Neural progenitor cell (in vitro differentiated cells): ENCODE results near the gene USP46. TPM values are rescaled to one million over a fixed set of nuclear protein-coding genes. Genes with fewer than 3 reads are reported as not detected.

Experiments
- DNase-seq: peaks from one replicate; pipeline ENCODE4 v3.0.0-alpha.2; 2016; ENCODE audit warnings: low spot score
- H2AFZ ChIP-seq: fragments of 200-600 bp; sonication (generic); replicated peaks from 2 replicates; pipeline ENCODE4 v1.6.1; 2016; ENCODE audit warnings: antibody characterized with exemption
- H3F3A ChIP-seq: fragments of 200-600 bp; sonication (generic); 2 replicates; pipeline ENCODE4 v1.6.1; 2016; ENCODE audit warnings: antibody characterized with exemption, low read depth
- H3K27ac ChIP-seq: fragments of 200-600 bp; sonication (generic); 2 replicates; pipeline ENCODE4 v1.5.1; 2016; ENCODE audit warnings: mild to moderate bottlenecking
- H3K27me3 ChIP-seq: fragments of 200-600 bp; sonication (generic); 2 replicates; pipeline ENCODE4 v1.6.1; 2016; ENCODE audit warnings: mild to moderate bottlenecking, moderate library complexity
- H3K36me3 ChIP-seq: fragments of 200-600 bp; sonication (generic); 2 replicates; pipeline ENCODE4 v1.5.1; 2016
- H3K4me1 ChIP-seq: fragments of 200-600 bp; sonication (generic); 2 replicates; pipeline ENCODE4 v1.6.1; 2016; ENCODE audit warnings: mixed run types
- H3K4me2 ChIP-seq: fragments of 200-600 bp; sonication (generic); 2 replicates; pipeline ENCODE4 v1.6.1; 2016
- H3K4me3 ChIP-seq: fragments of 200-600 bp; sonication (generic); 2 replicates; pipeline ENCODE4 v1.5.1; 2016
- H3K79me2 ChIP-seq: fragments of 200-600 bp; sonication (generic); 2 replicates; pipeline ENCODE4 v1.6.1; 2016; ENCODE audit warnings: low read depth
- H3K9ac ChIP-seq: fragments of 200-600 bp; sonication (generic); 2 replicates; pipeline ENCODE4 v1.6.1; 2016
- H3K9me3 ChIP-seq: fragments of 200-600 bp; sonication (generic); 2 replicates; pipeline ENCODE4 v1.5.1; 2016; ENCODE audit warnings: low read depth
- H4K20me1 ChIP-seq: fragments of 200-600 bp; sonication (generic); 2 replicates; pipeline ENCODE4 v1.6.1; 2016; ENCODE audit warnings: low read depth
- H3K27ac Mint-ChIP-seq: 3 replicates; pipeline ENCODE4 v1.8.0; 2021; ENCODE audit warnings: mixed read lengths
- H3K27me3 Mint-ChIP-seq: 2 replicates; pipeline ENCODE4 v1.8.0; 2022; ENCODE audit warnings: low read depth, mild to moderate bottlenecking, inconsistent platforms, moderate library complexity, mixed read lengths; ENCODE audit not compliant: insufficient read depth
- H3K36me3 Mint-ChIP-seq: 3 replicates; pipeline ENCODE4 v1.8.0; 2021; ENCODE audit warnings: mixed read lengths
- H3K4me1 Mint-ChIP-seq: 3 replicates; pipeline ENCODE4 v1.8.0; 2021; ENCODE audit warnings: mixed read lengths
- H3K4me3 Mint-ChIP-seq: 3 replicates; pipeline ENCODE4 v1.8.0; 2021; ENCODE audit warnings: mild to moderate bottlenecking, moderate library complexity, mixed read lengths
- H3K9me3 Mint-ChIP-seq: 3 replicates; pipeline ENCODE4 v1.8.0; 2020; ENCODE audit warnings: mixed read lengths
- EZH2 ChIP-seq: fragments of 200-600 bp; sonication (generic); IDR thresholded peaks from 2 replicates; pipeline ENCODE4 v1.6.1; 2017; ENCODE audit warnings: antibody characterized with exemption, mild to moderate bottlenecking, moderate library complexity
- EZH2phosphoT487 ChIP-seq: fragments of 200-600 bp; sonication (generic); IDR thresholded peaks from 2 replicates; pipeline ENCODE4 v1.6.1; 2017; ENCODE audit warnings: antibody characterized with exemption
- total RNA-seq: library from RNA; depleted of rRNA; stranded (reverse); fragments of >200 nt; gene quantifications from 2 replicates; pipeline ENCODE4 v1.2.3, GENCODE V29; 2015; ENCODE audit warnings: low replicate concordance
- TF ChIP-seq, protein P1 (sequence below): fragments of 200-600 bp; sonication (generic); IDR thresholded peaks from 2 replicates; pipeline ENCODE4 v1.5.1; 2017; ENCODE audit warnings: antibody characterized with exemption, mild to moderate bottlenecking

USP46 gene
- total RNA-seq, 1 donor from 2014 or later: 51.3 TPM

- H3K27ac Mint-ChIP-seq: no peak overlapping the region
Measured at GRCh38 chr4:52655506-52655905, 3.6 kb downstream of the USP46 start.

DNA sequence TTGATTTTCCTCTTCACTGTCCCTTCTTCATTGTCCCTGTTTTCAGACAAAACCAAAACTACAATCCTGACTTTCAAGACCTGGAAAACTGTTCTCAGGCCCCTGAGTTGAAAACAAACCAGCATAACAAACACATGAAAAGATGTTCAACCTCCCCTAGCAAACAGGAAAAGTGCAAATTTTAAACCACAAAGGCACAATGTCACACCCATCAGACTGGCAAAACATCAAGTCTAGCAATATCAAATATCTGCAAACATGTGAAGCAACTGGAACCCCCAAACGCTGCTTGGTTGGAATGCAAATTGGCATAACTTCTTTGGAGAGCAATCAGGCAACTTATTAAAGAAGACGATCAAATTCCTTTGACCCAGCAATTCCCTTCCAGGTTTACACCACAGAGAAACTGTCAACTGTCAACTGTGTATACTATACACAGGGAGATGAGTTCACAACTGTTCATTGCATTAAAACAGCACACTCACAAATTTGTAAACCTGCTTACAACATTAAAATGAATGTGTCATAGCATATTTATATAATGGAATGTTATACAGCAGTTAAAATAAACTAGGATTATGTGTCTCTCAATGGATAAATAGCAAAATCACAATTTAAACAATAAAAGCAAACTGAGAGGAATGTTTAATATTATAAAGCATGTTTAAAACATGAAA lies 7.0 kb downstream of the USP46 start:
- no peak overlapping the region for H3K4me3 Mint-ChIP-seq
- peaks cover 100% of the 10 kb centered on the region for H3K79me2 ChIP-seq
- H3K27me3 ChIP-seq: no peaks in the 10 kb centered on the region
- no peak overlapping the region for H3K27ac Mint-ChIP-seq
- peaks cover 60% of the 10 kb centered on the region for H3K9me3 Mint-ChIP-seq
- no peak overlapping the region for H3K4me2 ChIP-seq
- H3K27ac ChIP-seq: no peak overlapping the region
- DNase-seq: no peak
- peaks cover 13% of the 10 kb centered on the region for H4K20me1 ChIP-seq
- no peaks in the 10 kb centered on the region for H3K27me3 Mint-ChIP-seq
- H3K9ac ChIP-seq: no peak overlapping the region
- no peak overlapping the region for H2AFZ ChIP-seq
- peaks cover 64% of the 10 kb centered on the region for H3K36me3 Mint-ChIP-seq
- H3K4me3 ChIP-seq: no peak overlapping the region
- no peaks in the 10 kb centered on the region for H3K9me3 ChIP-seq
- peaks cover 7% of the 10 kb centered on the region for H3K4me1 Mint-ChIP-seq
- peaks cover 4% of the 10 kb centered on the region for H3K4me1 ChIP-seq
- no peaks in the 10 kb centered on the region for H3F3A ChIP-seq
- TF ChIP-seq EZH2phosphoT487 (no peak), EZH2 (no peak)
- TF ChIP-seq, protein P1, sequence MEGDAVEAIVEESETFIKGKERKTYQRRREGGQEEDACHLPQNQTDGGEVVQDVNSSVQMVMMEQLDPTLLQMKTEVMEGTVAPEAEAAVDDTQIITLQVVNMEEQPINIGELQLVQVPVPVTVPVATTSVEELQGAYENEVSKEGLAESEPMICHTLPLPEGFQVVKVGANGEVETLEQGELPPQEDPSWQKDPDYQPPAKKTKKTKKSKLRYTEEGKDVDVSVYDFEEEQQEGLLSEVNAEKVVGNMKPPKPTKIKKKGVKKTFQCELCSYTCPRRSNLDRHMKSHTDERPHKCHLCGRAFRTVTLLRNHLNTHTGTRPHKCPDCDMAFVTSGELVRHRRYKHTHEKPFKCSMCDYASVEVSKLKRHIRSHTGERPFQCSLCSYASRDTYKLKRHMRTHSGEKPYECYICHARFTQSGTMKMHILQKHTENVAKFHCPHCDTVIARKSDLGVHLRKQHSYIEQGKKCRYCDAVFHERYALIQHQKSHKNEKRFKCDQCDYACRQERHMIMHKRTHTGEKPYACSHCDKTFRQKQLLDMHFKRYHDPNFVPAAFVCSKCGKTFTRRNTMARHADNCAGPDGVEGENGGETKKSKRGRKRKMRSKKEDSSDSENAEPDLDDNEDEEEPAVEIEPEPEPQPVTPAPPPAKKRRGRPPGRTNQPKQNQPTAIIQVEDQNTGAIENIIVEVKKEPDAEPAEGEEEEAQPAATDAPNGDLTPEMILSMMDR: no peak
- H3K36me3 ChIP-seq: no peaks in the 10 kb centered on the region

More at GRCh38 chr4:52655506-52655905, 3.6 kb downstream of the USP46 start:
- Histone ChIP-seq H3K9me3 (no peaks in the 10 kb centered on the region), H3K79me2 (peaks cover 95% of the 10 kb centered on the region), H3K4me2 (no peak overlapping the region), H3K4me3 (no peak overlapping the region), H2AFZ (no peak overlapping the region), H3K9ac (no peak overlapping the region), H3K27me3 (peaks cover 7% of the 10 kb centered on the region), H3K27ac (no peak overlapping the region), H4K20me1 (peaks cover 24% of the 10 kb centered on the region), H3K4me1 (peaks cover 18% of the 10 kb centered on the region), H3K36me3 (no peaks in the 10 kb centered on the region), H3F3A (peaks cover 18% of the 10 kb centered on the region)
- Mint-ChIP-seq H3K4me1 (peaks cover 24% of the 10 kb centered on the region), H3K36me3 (peaks cover 40% of the 10 kb centered on the region), H3K9me3 (peaks cover 36% of the 10 kb centered on the region), H3K4me3 (no peak overlapping the region), H3K27me3 (peaks cover 2% of the 10 kb centered on the region)
- no peak for DNase-seq
- TF ChIP-seq EZH2phosphoT487 (no peak), EZH2 (no peak)
- TF ChIP-seq, protein P1: no peak

DNA sequence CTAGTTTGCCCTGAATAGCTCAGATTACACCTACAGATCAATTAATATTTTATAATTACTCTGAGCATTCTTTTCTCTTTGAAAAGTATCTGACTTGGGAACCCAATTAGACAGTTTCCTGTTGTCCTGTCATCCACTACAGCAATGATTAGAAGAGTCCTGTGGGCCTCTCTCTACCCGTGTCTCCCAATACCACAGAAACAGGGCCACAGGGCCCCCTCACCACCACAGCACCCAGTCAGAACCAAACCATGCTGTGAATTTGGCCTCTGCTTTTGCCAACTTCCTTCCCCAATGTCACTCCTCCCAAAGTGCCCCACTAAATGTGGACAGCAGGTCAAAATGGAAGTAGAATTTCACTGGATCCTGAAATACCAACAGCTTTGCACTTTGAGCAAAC lies 10.3 kb downstream of the USP46 start:
- Histone ChIP-seq H3K27me3 (no peaks in the 10 kb centered on the region), H3K27ac (no peak overlapping the region), H3K9ac (no peak overlapping the region), H3K4me2 (no peak overlapping the region), H4K20me1 (peaks cover 6% of the 10 kb centered on the region), H3K36me3 (no peaks in the 10 kb centered on the region), H3K4me1 (no peaks in the 10 kb centered on the region), H3K79me2 (peaks cover 100% of the 10 kb centered on the region), H2AFZ (no peak overlapping the region), H3F3A (no peaks in the 10 kb centered on the region), H3K9me3 (no peaks in the 10 kb centered on the region), H3K4me3 (no peak overlapping the region)
- Mint-ChIP-seq H3K4me1 (no peaks in the 10 kb centered on the region), H3K4me3 (no peak overlapping the region), H3K36me3 (peaks cover 56% of the 10 kb centered on the region), H3K27me3 (peaks cover 2% of the 10 kb centered on the region), H3K9me3 (peaks cover 56% of the 10 kb centered on the region), H3K27ac (no peak overlapping the region)
- no peak for DNase-seq
- TF ChIP-seq EZH2phosphoT487 (no peak), EZH2 (no peak)
- TF ChIP-seq, protein P1: no peak
